Esophagus mucosa (tissue), 1 donor: Measurements from ENCODE around the gene TPGS1. TPM values are rescaled to one million over a fixed set of nuclear protein-coding genes. Genes with fewer than 3 reads are reported as not detected.

Experiments
- ATAC-seq: fragments of 200-7000 bp; cut with Tn5 transposase; one replicate; pipeline ENCODE4 v1.9.1; 2020
- total RNA-seq: library from RNA; stranded (reverse); gene quantifications from one replicate; pipeline ENCODE4 v1.2.4, GENCODE V29; 2023
- donor health status: DM: yes; HTN: yes; CAD: no.

The TPGS1 gene
- total RNA-seq: 14.2 TPM

GRCh38 chr19:507286-508203 lies at the start of gene TPGS1:
Gene TPGS1, plus strand, starts transcription at chr19:507497. Its CDS starts 10 bp downstream, at chr19:507507.
- peak; percentile 85 for ATAC-seq

- no peak for ATAC-seq
Observed at GRCh38 chr19:457636-458035, 49.7 kb upstream of the TPGS1 start.

GRCh38 chr19:458091-459042 lies 48.9 kb upstream of the TPGS1 start:
- no peak for ATAC-seq

- peak; percentile 31 for ATAC-seq
Observed at GRCh38 chr19:459724-460511, 47.4 kb upstream of the TPGS1 start.

- ATAC-seq: no peak
Observed at GRCh38 chr19:460877-461720, 46.2 kb upstream of the TPGS1 start, which contains the start of gene SHC2. Gene SHC2, minus strand, starts transcription at chr19:461033. Its CDS starts 37 bp downstream, at chr19:460996.

GRCh38 chr19:461721-462551 lies 45.4 kb upstream of the TPGS1 start:
- ATAC-seq: peak; percentile 46

- no peak for ATAC-seq
Observed at GRCh38 chr19:463483-464207, 43.7 kb upstream of the TPGS1 start.

- no peak for ATAC-seq
Observed at GRCh38 chr19:464208-464545, 43.1 kb upstream of the TPGS1 start.

GRCh38 chr19:465056-465816 lies 42.1 kb upstream of the TPGS1 start:
- ATAC-seq: no peak

- no peak for ATAC-seq
Observed at GRCh38 chr19:467554-467953, 39.7 kb upstream of the TPGS1 start.

- ATAC-seq: no peak
Observed at GRCh38 chr19:468587-469256, 38.6 kb upstream of the TPGS1 start.

- no peak for ATAC-seq
Observed at GRCh38 chr19:469833-470232, 37.5 kb upstream of the TPGS1 start.

- no peak for ATAC-seq
Observed at GRCh38 chr19:470701-471100, 36.6 kb upstream of the TPGS1 start.

GRCh38 chr19:472005-472858 lies 35.1 kb upstream of the TPGS1 start:
- ATAC-seq: no peak

- ATAC-seq: peak; percentile 36
Observed at GRCh38 chr19:474126-475078, 32.9 kb upstream of the TPGS1 start.

- no peak for ATAC-seq
Observed at GRCh38 chr19:475360-475759, 31.9 kb upstream of the TPGS1 start.
